Measurements from ENCODE around the gene CYBRD1. TPM values are rescaled to one million over a fixed set of nuclear protein-coding genes. Genes with fewer than 3 reads are reported as not detected.

The CYBRD1 gene
- total RNA-seq, 4 donors from 2014 or later: 72.6 to 951 (median 674) TPM

DNA sequence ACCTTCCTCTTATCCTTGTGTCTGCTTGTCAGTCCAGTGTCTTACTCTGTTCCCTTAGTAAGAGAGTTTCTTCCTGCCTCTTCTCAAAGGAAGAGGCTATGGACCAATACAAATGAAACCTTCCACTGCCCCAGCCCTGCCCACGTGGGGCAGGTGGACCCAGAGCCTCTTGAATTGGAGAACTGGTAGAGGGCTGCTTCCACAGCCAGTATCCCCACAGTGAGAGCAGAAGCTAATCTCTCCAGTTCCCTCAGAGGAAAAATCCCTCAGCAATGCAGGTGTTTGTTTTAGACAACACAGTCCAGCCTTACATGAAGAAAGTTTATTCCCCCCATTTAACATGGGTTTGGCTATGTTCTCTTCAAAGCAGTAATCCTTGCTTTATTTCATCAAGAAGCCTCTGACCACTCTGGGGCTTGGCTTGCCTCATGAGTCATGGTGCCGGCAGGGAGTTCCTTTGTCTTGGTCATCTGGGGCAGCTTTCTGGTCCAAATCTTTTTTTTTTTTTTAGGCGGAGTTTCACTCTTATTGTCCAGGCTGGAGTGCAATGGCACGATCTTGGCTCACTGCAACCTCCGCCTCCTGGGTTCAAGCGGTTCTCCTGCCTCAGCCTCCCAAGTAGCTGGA is 6.5 kb upstream of the CYBRD1 start:
- no peak overlapping the region for H3K27ac ChIP-seq

DNA sequence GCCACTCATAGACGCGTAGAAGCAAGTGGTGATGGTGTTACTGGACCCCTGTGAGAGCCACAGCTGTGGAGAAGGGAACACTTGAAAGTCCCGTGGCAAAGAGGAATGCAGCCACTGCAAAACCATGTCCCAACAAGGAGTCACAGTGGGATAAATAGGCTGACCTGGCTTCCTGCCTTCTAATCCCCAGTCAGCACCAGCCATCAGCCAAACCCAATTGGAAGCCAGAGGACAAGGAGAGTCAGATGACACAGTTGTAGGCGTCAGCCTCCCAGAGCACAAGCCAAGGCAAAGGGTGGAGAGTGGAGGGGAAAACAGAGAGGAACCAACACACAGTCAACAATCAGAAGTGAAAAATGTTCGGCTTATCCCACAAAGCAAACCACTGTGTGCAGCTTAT is 5.5 kb upstream of the CYBRD1 start:
- H3K4me3 ChIP-seq: no peak overlapping the region
- no peak for DNase-seq
- peaks cover 0 to 14% (median 0%) of the 10 kb centered on the region in 4 donors for H3K4me1 ChIP-seq
- H3K27ac ChIP-seq: no peak overlapping the region
- no peaks in the 10 kb centered on the region for H3K9me3 ChIP-seq
- H3K36me3 ChIP-seq: no peaks in the 10 kb centered on the region
- no peak for TF ChIP-seq POLR2A (IDR thresholded peaks at IDR 0.05)
- TF ChIP-seq CTCF (IDR thresholded peaks at IDR 0.05): no peak
- H3K27me3 ChIP-seq: no peaks in the 10 kb centered on the region

More for the DNA sequence above, 6.5 kb upstream of the CYBRD1 start:
- Histone ChIP-seq H3K4me3 (no peak overlapping the region), H3K9me3 (no peaks in the 10 kb centered on the region), H3K4me1 (peaks cover 0 to 17% (median 0%) of the 10 kb centered on the region in 4 donors), H3K27me3 (no peaks in the 10 kb centered on the region), H3K36me3 (no peaks in the 10 kb centered on the region)
- DNase-seq: no peak
- no peak for TF ChIP-seq CTCF (IDR thresholded peaks at IDR 0.05)
- no peak for TF ChIP-seq POLR2A (IDR thresholded peaks at IDR 0.05)

DNA sequence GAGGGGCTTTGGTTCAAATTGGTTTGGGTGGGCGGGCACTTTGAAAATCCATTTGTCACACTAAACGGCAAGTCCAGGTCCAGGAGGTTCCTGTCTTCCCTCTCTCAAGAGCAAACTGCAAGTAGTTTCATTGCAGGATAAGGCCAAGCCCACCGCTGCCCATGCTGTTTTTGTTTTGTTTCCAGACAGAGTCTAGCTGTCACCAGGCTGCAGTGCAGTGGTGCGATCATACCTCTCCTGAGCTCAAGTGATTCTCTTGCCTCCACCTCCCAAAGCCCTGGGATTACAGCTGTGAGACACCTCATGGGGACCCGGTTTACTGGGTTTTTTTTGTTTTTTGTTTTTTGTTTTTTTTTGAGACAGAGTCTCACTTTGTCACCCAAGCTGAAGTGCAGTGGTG is 1.8 kb upstream of the CYBRD1 start:
- no peak for DNase-seq
- no peaks in the 10 kb centered on the region for H3K9me3 ChIP-seq
- no peak for TF ChIP-seq POLR2A (IDR thresholded peaks at IDR 0.05)
- no peak for TF ChIP-seq CTCF (IDR thresholded peaks at IDR 0.05)
- peaks cover 0 to 18% (median 8%) of the 10 kb centered on the region in 4 donors for H3K4me1 ChIP-seq
- H3K36me3 ChIP-seq: no peaks in the 10 kb centered on the region
- H3K27me3 ChIP-seq: no peaks in the 10 kb centered on the region
- no peak overlapping the region for H3K4me3 ChIP-seq
- H3K27ac ChIP-seq: no peak overlapping the region

GRCh38 chr2:171521361-171522051 is 768 bp upstream of the CYBRD1 start:
- Histone ChIP-seq H3K4me1 (peaks cover 0 to 18% (median 8%) of the 10 kb centered on the region in 4 donors), H3K9me3 (no peaks in the 10 kb centered on the region), H3K27me3 (no peaks in the 10 kb centered on the region), H3K4me3 (peak overlapping the region in 2 of 4 donors; percentile 84 to 98), H3K36me3 (no peaks in the 10 kb centered on the region), H3K27ac (peak overlapping the region; percentile 75 to 96 (median 86))
- no peak for TF ChIP-seq CTCF (IDR thresholded peaks at IDR 0.05)
- TF ChIP-seq POLR2A (IDR thresholded peaks at IDR 0.05): no peak
- DNase-seq: no peak

DNA sequence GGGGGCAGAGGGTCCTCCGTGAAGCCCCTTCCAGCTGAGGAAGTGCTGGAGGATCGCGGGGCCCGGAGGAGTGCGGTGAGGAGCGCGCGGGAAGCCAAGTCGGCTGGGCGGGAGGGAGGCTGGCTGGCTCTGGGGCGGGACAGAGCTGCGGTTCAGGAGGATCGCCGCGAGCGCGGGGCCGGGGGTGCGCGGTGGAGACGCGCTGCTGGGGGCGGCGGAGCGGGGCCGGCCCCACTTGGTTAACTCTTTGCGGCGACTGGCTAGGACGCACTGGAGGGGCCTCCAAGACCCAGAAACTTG is 464 bp downstream of the CYBRD1 start:
- H3K27me3 ChIP-seq: no peaks in the 10 kb centered on the region
- H3K9me3 ChIP-seq: no peaks in the 10 kb centered on the region
- H3K27ac ChIP-seq: peak overlapping the region; percentile 75 to 96 (median 86)
- no peak for DNase-seq
- H3K4me3 ChIP-seq: peak overlapping the region; percentile 55 to 98 (median 76)
- H3K36me3 ChIP-seq: no peaks in the 10 kb centered on the region
- H3K4me1 ChIP-seq: peaks cover 0 to 18% (median 8%) of the 10 kb centered on the region in 4 donors
- TF ChIP-seq CTCF (IDR thresholded peaks at IDR 0.05) (no peak), POLR2A (IDR thresholded peaks at IDR 0.05) (no peak)
